H9 (cell line): Measurements from ENCODE around the gene KCNIP1. TPM values are rescaled to one million over a fixed set of nuclear protein-coding genes. Genes with fewer than 3 reads are reported as not detected.

Experiments used
- DNase-seq: peaks from one replicate; pipeline ENCODE4 v3.0.0-alpha.2; 2017
- H2AFZ ChIP-seq: one replicate; pipeline ENCODE4 v1.6.1; 2013; ENCODE audit warnings: mild to moderate bottlenecking, low read length, control low read depth, moderate library complexity
- H2AK5ac ChIP-seq: 2 replicates; pipeline ENCODE4 v1.6.1; 2013; ENCODE audit warnings: low read length, control low read depth, mixed read lengths; ENCODE audit not compliant: insufficient read length
- H2BK120ac ChIP-seq: one replicate; pipeline ENCODE4 v1.6.1; 2013; ENCODE audit warnings: low read depth, mild to moderate bottlenecking, low read length, control low read depth, inconsistent platforms; ENCODE audit not compliant: poor library complexity, severe bottlenecking
- H2BK12ac ChIP-seq: 2 replicates; pipeline ENCODE4 v1.6.1; 2013; ENCODE audit warnings: low read length, control low read depth, mixed read lengths, low read depth; ENCODE audit not compliant: insufficient read length
- H2BK15ac ChIP-seq: 2 replicates; pipeline ENCODE4 v1.6.1; 2013; ENCODE audit warnings: low read depth, low read length, control low read depth
- H2BK20ac ChIP-seq: one replicate; pipeline ENCODE4 v1.6.1; 2013; ENCODE audit warnings: low read depth, mild to moderate bottlenecking, low read length, control low read depth, inconsistent platforms; ENCODE audit not compliant: poor library complexity, severe bottlenecking
- H2BK5ac ChIP-seq: 2 replicates; pipeline ENCODE4 v1.6.1; 2013; ENCODE audit warnings: low read length, control low read depth, mixed read lengths; ENCODE audit not compliant: insufficient read length
- H3K14ac ChIP-seq: 2 replicates; pipeline ENCODE4 v1.6.1; 2013; ENCODE audit warnings: low read length, control low read depth; ENCODE audit not compliant: insufficient read depth
- H3K18ac ChIP-seq: 2 replicates; pipeline ENCODE4 v1.6.1; 2013; ENCODE audit warnings: low read depth, mild to moderate bottlenecking, mixed read lengths, low read length, control low read depth; ENCODE audit not compliant: insufficient read length
- H3K23ac ChIP-seq: 2 replicates; pipeline ENCODE4 v1.6.1; 2013; ENCODE audit warnings: low read length, control low read depth, mixed read lengths, low read depth; ENCODE audit not compliant: insufficient read length
- H3K23me2 ChIP-seq: 2 replicates; pipeline ENCODE4 v1.6.1; 2013; ENCODE audit warnings: low read depth, mild to moderate bottlenecking, mixed read lengths, low read length, control low read depth; ENCODE audit not compliant: insufficient read length, poor library complexity, severe bottlenecking
- H3K27ac ChIP-seq: 2 replicates; pipeline ENCODE4 v1.5.1; 2013; ENCODE audit warnings: low read length, control low read depth, mixed read lengths, low read depth; ENCODE audit not compliant: insufficient read length
- H3K27me3 ChIP-seq: 2 replicates; pipeline ENCODE4 v1.6.1; 2013; ENCODE audit warnings: low read length, control low read depth, inconsistent platforms; ENCODE audit not compliant: insufficient read depth
- H3K4ac ChIP-seq: 2 replicates; pipeline ENCODE4 v1.6.1; 2013; ENCODE audit warnings: low read depth, mild to moderate bottlenecking, control low read depth, inconsistent platforms, low read length, moderate library complexity
- H3K4me1 ChIP-seq: 2 replicates; pipeline ENCODE4 v1.6.1; 2013; ENCODE audit warnings: low read length, control low read depth, inconsistent platforms; ENCODE audit not compliant: insufficient read depth
- H3K4me2 ChIP-seq: 2 replicates; pipeline ENCODE4 v1.6.1; 2013; ENCODE audit warnings: low read length, control low read depth, mixed read lengths; ENCODE audit not compliant: insufficient read length, insufficient read depth
- H3K56ac ChIP-seq: 2 replicates; pipeline ENCODE4 v1.6.1; 2013; ENCODE audit warnings: low read depth, mild to moderate bottlenecking, mixed read lengths, low read length, control low read depth; ENCODE audit not compliant: insufficient read length
- H3K79me1 ChIP-seq: 2 replicates; pipeline ENCODE4 v1.6.1; 2013; ENCODE audit warnings: low read depth, mild to moderate bottlenecking, moderate library complexity, low read length, control low read depth, inconsistent platforms; ENCODE audit not compliant: insufficient read depth, poor library complexity, severe bottlenecking
- H3K79me2 ChIP-seq: 2 replicates; pipeline ENCODE4 v1.6.1; 2013; ENCODE audit warnings: low read length, control low read depth, inconsistent platforms; ENCODE audit not compliant: insufficient read depth
- H3K9ac ChIP-seq: 2 replicates; pipeline ENCODE4 v1.6.1; 2013; ENCODE audit warnings: low read length, control low read depth, mixed read lengths; ENCODE audit not compliant: insufficient read length; ENCODE audit errors: extremely low read depth
- H3K9me3 ChIP-seq: one replicate; pipeline ENCODE4 v1.6.1; 2013; ENCODE audit warnings: low read depth, low read length, inconsistent platforms; ENCODE audit not compliant: control insufficient read depth
- H3T11ph ChIP-seq: one replicate; pipeline ENCODE4 v1.6.1; 2013; ENCODE audit warnings: mild to moderate bottlenecking, low read length, control low read depth, inconsistent platforms
- H4K20me1 ChIP-seq: one replicate; pipeline ENCODE4 v1.6.1; 2013; ENCODE audit not compliant: control insufficient read depth, insufficient read length, insufficient read depth
- H4K5ac ChIP-seq: 2 replicates; pipeline ENCODE4 v1.6.1; 2013; ENCODE audit warnings: low read depth, mild to moderate bottlenecking, mixed read lengths, low read length, control low read depth; ENCODE audit not compliant: insufficient read length
- H4K8ac ChIP-seq: replicated peaks from 2 replicates; pipeline ENCODE4 v1.6.1; 2013; ENCODE audit warnings: low read length, control low read depth, mixed read lengths, low read depth; ENCODE audit not compliant: insufficient read length
- H4K91ac ChIP-seq: 2 replicates; pipeline ENCODE4 v1.6.1; 2013; ENCODE audit warnings: low read depth, mild to moderate bottlenecking, moderate library complexity, mixed read lengths, low read length, control low read depth; ENCODE audit not compliant: insufficient read length
- H3K27ac Mint-ChIP-seq, 3 experiments: 2 replicates in 2 of 3; 3 replicates in 1 of 3; pipeline ENCODE4 v1.8.0; 2020 to 2021; ENCODE audit warnings: mixed read lengths in 3 of 3, mild to moderate bottlenecking in 1 of 3, moderate library complexity in 1 of 3
- H3K27me3 Mint-ChIP-seq: 2 replicates; pipeline ENCODE4 v1.8.0; 2021; ENCODE audit warnings: low read depth, mild to moderate bottlenecking, moderate library complexity, mixed read lengths
- H3K36me3 Mint-ChIP-seq, 3 experiments: 2 replicates in 2 of 3; 3 replicates in 1 of 3; pipeline ENCODE4 v1.8.0; 2020 to 2021; ENCODE audit warnings: low read depth in 3 of 3, mixed read lengths in 3 of 3; ENCODE audit not compliant: insufficient read depth in 1 of 3
- H3K4me1 Mint-ChIP-seq, 2 experiments: 2 replicates each; pipeline ENCODE4 v1.8.0; 2020; ENCODE audit warnings: mixed read lengths in 2 of 2
- H3K4me3 Mint-ChIP-seq, 2 experiments: 2 replicates in 1 of 2; 3 replicates in 1 of 2; pipeline ENCODE4 v1.8.0; 2020 to 2021; ENCODE audit warnings: mild to moderate bottlenecking in 2 of 2, mixed read lengths in 2 of 2, moderate library complexity in 1 of 2
- H3K9me3 Mint-ChIP-seq, 2 experiments: 2 replicates in 1 of 2; 3 replicates in 1 of 2; pipeline ENCODE4 v1.8.0; 2020; ENCODE audit warnings: mild to moderate bottlenecking in 2 of 2, mixed read lengths in 2 of 2, moderate library complexity in 1 of 2
- CTCF ChIP-seq: fragments of 200-600 bp; sonication (generic); conservative IDR thresholded peaks from 3 replicates; pipeline ENCODE4 v1.8.0; 2021; ENCODE audit warnings: antibody characterized with exemption, mild to moderate bottlenecking
- WGBS: extraction: QIAGEN DNeasy Blood & Tissue Kit; methylation state at CpG from one replicate; pipeline ENCODE4 v1.1.7; 2013; ENCODE audit warnings: missing lambda C conversion rate, low lambda C conversion rate, mixed read lengths; ENCODE audit not compliant: insufficient read length; ENCODE audit errors: extremely low coverage; 5-methylcytosine and 5-hydroxymethylcytosine counted together
- total RNA-seq: library from RNA; stranded (reverse); gene quantifications from 2 replicates; pipeline ENCODE4 v1.2.1, GENCODE V29; 2021

Gene KCNIP1
- total RNA-seq, 1 experiment from 2014 or later, result 0.63 TPM

- H3K79me2 ChIP-seq, result no peaks in the 10 kb centered on the region
- H4K8ac ChIP-seq, result no peak overlapping the region
- H3K4me1 ChIP-seq, result no peaks in the 10 kb centered on the region
- no peaks in the 10 kb centered on the region for H3K23me2 ChIP-seq
- no peaks in the 10 kb centered on the region for H3K27me3 ChIP-seq
- no peak for DNase-seq
- H3K23ac ChIP-seq, result no peak overlapping the region
- H2BK15ac ChIP-seq, result no peak overlapping the region
- H2BK20ac ChIP-seq, result no peak overlapping the region
- H3K14ac ChIP-seq, result no peak overlapping the region
- Mint-ChIP-seq H3K9me3 (no peaks in the 10 kb centered on the region), H3K27me3 (peaks cover 12% of the 10 kb centered on the region), H3K4me1 (peaks cover 6 to 19% of the 10 kb centered on the region in 2 experiments; a peak in 3 of 4 replicates), H3K4me3 (no peak overlapping the region), H3K27ac (no peak overlapping the region), H3K36me3 (no peaks in the 10 kb centered on the region)
- no peak for TF ChIP-seq CTCF
- H3K4me2 ChIP-seq, result no peak overlapping the region
- no peaks in the 10 kb centered on the region for H3K79me1 ChIP-seq
- no peaks in the 10 kb centered on the region for H4K20me1 ChIP-seq
- H2AK5ac ChIP-seq, result no peak overlapping the region
- H3K4ac ChIP-seq, result no peak overlapping the region
- no peak overlapping the region for H3K56ac ChIP-seq
- no peak overlapping the region for H2BK120ac ChIP-seq
- no peak overlapping the region for H3K18ac ChIP-seq
- no CpG with 5 or more reads among the region's 2 CpGs for WGBS
- no peak overlapping the region for H2AFZ ChIP-seq
- H3T11ph ChIP-seq, result no peak overlapping the region
- H2BK5ac ChIP-seq, result no peak overlapping the region
- H3K9ac ChIP-seq, result no peak overlapping the region
- H4K5ac ChIP-seq, result no peak overlapping the region
- H2BK12ac ChIP-seq, result no peak overlapping the region
- H3K9me3 ChIP-seq, result no peaks in the 10 kb centered on the region
- H3K27ac ChIP-seq, result no peak overlapping the region
- H4K91ac ChIP-seq, result no peak overlapping the region
These were observed 193.2 kb downstream of the KCNIP1 start for GRCh38 chr5:170697031-170697430.
